Measurements from ENCODE around the gene FGF14. TPM values are rescaled to one million over a fixed set of nuclear protein-coding genes. Genes with fewer than 3 reads are reported as not detected.

Gene FGF14
- total RNA-seq, 3 donors from 2014 or later = under 0.01 to 0.29 (median under 0.01) TPM

GRCh38 chr13:102311901-102312300 is 89.9 kb downstream of the FGF14 start:
- H3K36me3 ChIP-seq = no peaks in the 10 kb centered on the region
- TF ChIP-seq CTCF (IDR thresholded peaks at IDR 0.05) (no peak), POLR2AphosphoS5 (IDR thresholded peaks at IDR 0.05) (no peak), POLR2A (IDR thresholded peaks at IDR 0.05) (no peak)
- no peak overlapping the region for H3K4me3 ChIP-seq
- H3K27ac ChIP-seq = no peak overlapping the region
- intact Hi-C loops (cut with DNase I; ENCODE audit: low total_unique reads) = no loop called here
- no peaks in the 10 kb centered on the region for H3K27me3 ChIP-seq
- no peaks in the 10 kb centered on the region for H3K9me3 ChIP-seq
- no peaks in the 10 kb centered on the region for H3K4me1 ChIP-seq
- DNase-seq (ENCODE audit: low spot score in 2 of 2) = no peak

- DNase-seq (ENCODE audit: low spot score in 2 of 2) = no peak
- H3K4me1 ChIP-seq = no peaks in the 10 kb centered on the region
- intact Hi-C loops (cut with DNase I; ENCODE audit: low total_unique reads) = no loop called here
Observed at GRCh38 chr13:102311419-102311796, 90.4 kb downstream of the FGF14 start.

GRCh38 chr13:102310691-102311418 is 91.0 kb downstream of the FGF14 start:
- Histone ChIP-seq H3K4me1 (no peaks in the 10 kb centered on the region), H3K27ac (no peak overlapping the region), H3K4me3 (no peak overlapping the region), H3K36me3 (no peaks in the 10 kb centered on the region), H3K27me3 (no peaks in the 10 kb centered on the region), H3K9me3 (no peaks in the 10 kb centered on the region)
- TF ChIP-seq POLR2AphosphoS5 (IDR thresholded peaks at IDR 0.05) = no peak
- intact Hi-C loops (cut with DNase I; ENCODE audit: low total_unique reads) = no loop called here
- DNase-seq (ENCODE audit: low spot score in 2 of 2) = no peak

More at GRCh38 chr13:102311419-102311796, 90.4 kb downstream of the FGF14 start:
- H3K27ac ChIP-seq = no peak overlapping the region
- no peak for TF ChIP-seq CTCF (IDR thresholded peaks at IDR 0.05)
- no peak for TF ChIP-seq POLR2AphosphoS5 (IDR thresholded peaks at IDR 0.05)
- no peak for TF ChIP-seq POLR2A (IDR thresholded peaks at IDR 0.05)
- no peaks in the 10 kb centered on the region for H3K9me3 ChIP-seq
- H3K36me3 ChIP-seq = no peaks in the 10 kb centered on the region
- H3K27me3 ChIP-seq = no peaks in the 10 kb centered on the region
- H3K4me3 ChIP-seq = no peak overlapping the region

GRCh38 chr13:102309110-102309509 is 92.7 kb downstream of the FGF14 start:
- H3K27ac ChIP-seq = no peak overlapping the region
- intact Hi-C loops (cut with DNase I; ENCODE audit: low total_unique reads) = no loop called here

GRCh38 chr13:102302534-102302933 is 99.3 kb downstream of the FGF14 start:
- H3K4me3 ChIP-seq = no peak overlapping the region
- H3K4me1 ChIP-seq = no peaks in the 10 kb centered on the region
- TF ChIP-seq POLR2A (IDR thresholded peaks at IDR 0.05) = no peak
- TF ChIP-seq POLR2AphosphoS5 (IDR thresholded peaks at IDR 0.05) = no peak
- TF ChIP-seq CTCF (IDR thresholded peaks at IDR 0.05) = no peak
- no peak for DNase-seq (ENCODE audit: low spot score in 2 of 2)
- no peaks in the 10 kb centered on the region for H3K36me3 ChIP-seq
- no peaks in the 10 kb centered on the region for H3K27me3 ChIP-seq
- H3K9me3 ChIP-seq = no peaks in the 10 kb centered on the region
- intact Hi-C loops (cut with DNase I; ENCODE audit: low total_unique reads) = no loop called here
- H3K27ac ChIP-seq = no peak overlapping the region

More at GRCh38 chr13:102309110-102309509, 92.7 kb downstream of the FGF14 start:
- H3K36me3 ChIP-seq = no peaks in the 10 kb centered on the region
- H3K27me3 ChIP-seq = no peaks in the 10 kb centered on the region
- H3K9me3 ChIP-seq = no peaks in the 10 kb centered on the region
- no peak overlapping the region for H3K4me3 ChIP-seq
- no peaks in the 10 kb centered on the region for H3K4me1 ChIP-seq
- DNase-seq (ENCODE audit: low spot score in 2 of 2) = no peak
- TF ChIP-seq CTCF (IDR thresholded peaks at IDR 0.05) = no peak
- TF ChIP-seq POLR2AphosphoS5 (IDR thresholded peaks at IDR 0.05) = no peak
- no peak for TF ChIP-seq POLR2A (IDR thresholded peaks at IDR 0.05)
